Measurements from ENCODE around the gene FSTL4.

DNA sequence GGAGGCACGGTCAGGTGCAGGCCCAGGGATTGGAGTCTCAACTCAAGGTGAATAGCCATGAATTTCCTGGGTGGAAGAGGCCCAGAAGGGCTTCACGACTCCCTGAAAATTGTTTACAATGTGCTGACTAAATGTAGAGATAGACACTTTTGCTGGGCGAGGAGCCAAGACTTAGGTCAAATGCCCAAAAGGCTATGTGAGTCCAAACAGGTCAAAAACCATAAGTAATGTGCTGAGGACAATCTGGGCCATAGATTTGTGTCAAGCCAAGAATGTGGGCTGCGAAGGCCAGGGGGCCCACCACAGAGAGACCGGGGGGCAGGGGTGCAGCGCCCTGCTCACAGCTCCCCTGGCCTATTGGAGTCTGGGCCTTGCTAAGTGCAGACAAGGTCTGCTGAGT lies 362.7 kb downstream of the FSTL4 start:
- TF ChIP-seq, protein P1, sequence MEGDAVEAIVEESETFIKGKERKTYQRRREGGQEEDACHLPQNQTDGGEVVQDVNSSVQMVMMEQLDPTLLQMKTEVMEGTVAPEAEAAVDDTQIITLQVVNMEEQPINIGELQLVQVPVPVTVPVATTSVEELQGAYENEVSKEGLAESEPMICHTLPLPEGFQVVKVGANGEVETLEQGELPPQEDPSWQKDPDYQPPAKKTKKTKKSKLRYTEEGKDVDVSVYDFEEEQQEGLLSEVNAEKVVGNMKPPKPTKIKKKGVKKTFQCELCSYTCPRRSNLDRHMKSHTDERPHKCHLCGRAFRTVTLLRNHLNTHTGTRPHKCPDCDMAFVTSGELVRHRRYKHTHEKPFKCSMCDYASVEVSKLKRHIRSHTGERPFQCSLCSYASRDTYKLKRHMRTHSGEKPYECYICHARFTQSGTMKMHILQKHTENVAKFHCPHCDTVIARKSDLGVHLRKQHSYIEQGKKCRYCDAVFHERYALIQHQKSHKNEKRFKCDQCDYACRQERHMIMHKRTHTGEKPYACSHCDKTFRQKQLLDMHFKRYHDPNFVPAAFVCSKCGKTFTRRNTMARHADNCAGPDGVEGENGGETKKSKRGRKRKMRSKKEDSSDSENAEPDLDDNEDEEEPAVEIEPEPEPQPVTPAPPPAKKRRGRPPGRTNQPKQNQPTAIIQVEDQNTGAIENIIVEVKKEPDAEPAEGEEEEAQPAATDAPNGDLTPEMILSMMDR (IDR thresholded peaks at IDR 0.05) = no peak
- no peak for TF ChIP-seq POLR2A (IDR thresholded peaks at IDR 0.05)
- no peak for TF ChIP-seq EP300 (IDR thresholded peaks at IDR 0.05; ENCODE audit: low read depth)
- TF ChIP-seq POLR2AphosphoS5 (IDR thresholded peaks at IDR 0.05) = no peak

Data from transverse colon (tissue), 4 donors.